GM19025 (cell line): ENCODE measurements around the gene NENF.
"Not testable (repeated sequence)": the region's sequence is repeated elsewhere in the genome, so short reads cannot be mapped to it uniquely, and the experiment has no call there.

Source experiments
- ATAC-seq: cut with Tn5 transposase; IDR thresholded peaks from one replicate; pipeline ENCODE4 v1.9.1; 2021; ENCODE audit warnings: mild to moderate bottlenecking, low read depth, moderate library complexity; ENCODE audit not compliant: unreplicated experiment

Gene NENF

GRCh38 chr1:212478467-212479025 is 45.8 kb downstream of the NENF start:
- ATAC-seq = no peak

- no peak for ATAC-seq
These were observed 46.5 kb downstream of the NENF start for GRCh38 chr1:212479188-212479587.

- not testable (repeated sequence) for ATAC-seq
These were observed 48.2 kb downstream of the NENF start for GRCh38 chr1:212480711-212481437.

GRCh38 chr1:212481438-212481767 is 48.7 kb downstream of the NENF start:
- no peak for ATAC-seq

GRCh38 chr1:212482006-212482636 is 49.4 kb downstream of the NENF start:
- ATAC-seq = no peak

- ATAC-seq = no peak
These were observed 50.1 kb downstream of the NENF start for GRCh38 chr1:212482637-212483441.

GRCh38 chr1:212484701-212485570 is 52.2 kb downstream of the NENF start:
- no peak for ATAC-seq

- no peak for ATAC-seq
These were observed 52.8 kb downstream of the NENF start for GRCh38 chr1:212485571-212485912.

GRCh38 chr1:212485913-212486618 is 53.3 kb downstream of the NENF start:
- no peak for ATAC-seq

GRCh38 chr1:212486619-212486975 is 53.9 kb downstream of the NENF start:
- ATAC-seq = no peak

GRCh38 chr1:212487286-212487685 is 54.6 kb downstream of the NENF start:
- ATAC-seq = no peak

GRCh38 chr1:212487774-212488435 is 55.2 kb downstream of the NENF start:
- ATAC-seq = no peak

- peak; percentile 72 for ATAC-seq
These were observed 55.9 kb downstream of the NENF start for GRCh38 chr1:212488436-212489283.

- ATAC-seq = no peak
These were observed 56.7 kb downstream of the NENF start for GRCh38 chr1:212489284-212489859.

GRCh38 chr1:212490276-212490675 is 57.6 kb downstream of the NENF start:
- ATAC-seq = no peak

GRCh38 chr1:212491454-212491853 is 58.7 kb downstream of the NENF start:
- no peak for ATAC-seq
